AG09309 (cell line): Measurements from ENCODE around the gene SLC12A6.
"Not testable (repeated sequence)": the region's sequence is repeated elsewhere in the genome, so short reads cannot be mapped to it uniquely, and the experiment has no call there.

Source experiments
- DNase-seq: peaks from one replicate; pipeline ENCODE4 v3.0.0-alpha.2; 2010; ENCODE audit warnings: low read depth
- H3K4me3 ChIP-seq: 2 replicates; pipeline ENCODE4 v1.5.1; 2011; ENCODE audit warnings: mild to moderate bottlenecking, low read depth, low read length, moderate library complexity; ENCODE audit not compliant: control insufficient read depth
- CTCF ChIP-seq: IDR thresholded peaks from 2 replicates; pipeline ENCODE4 v1.5.1; 2011; ENCODE audit warnings: mild to moderate bottlenecking, low read depth, low read length, inconsistent platforms; ENCODE audit not compliant: insufficient read depth, control insufficient read depth; ENCODE audit errors: missing control alignments

Gene SLC12A6

GRCh38 chr15:34337557-34338306 is at the start of gene SLC12A6:
Gene SLC12A6, minus strand, starts transcription at chr15:34337781. Its CDS starts 1,101 bp downstream, at chr15:34336680.
- H3K4me3 ChIP-seq = peak within 1 kb of the TSS; percentile 92
- DNase-seq = peak; percentile 53
- no peak for TF ChIP-seq CTCF

GRCh38 chr15:34381829-34382521 is 44.4 kb upstream of the SLC12A6 start:
- H3K4me3 ChIP-seq, DNase-seq: not testable (repeated sequence)

- DNase-seq = not testable (repeated sequence)
Observed at GRCh38 chr15:34380491-34380890, 42.9 kb upstream of the SLC12A6 start.

GRCh38 chr15:34376856-34377255 is 39.3 kb upstream of the SLC12A6 start:
- no peak overlapping the region for H3K4me3 ChIP-seq
- no peak for TF ChIP-seq CTCF
- no peak for DNase-seq

More at GRCh38 chr15:34380491-34380890, 42.9 kb upstream of the SLC12A6 start:
- not testable (repeated sequence) for H3K4me3 ChIP-seq

GRCh38 chr15:34375541-34375940 is 38.0 kb upstream of the SLC12A6 start:
- not testable (repeated sequence) for H3K4me3 ChIP-seq, DNase-seq

GRCh38 chr15:34374816-34375215 is 37.2 kb upstream of the SLC12A6 start:
- DNase-seq = no peak
- TF ChIP-seq CTCF = no peak
- no peak overlapping the region for H3K4me3 ChIP-seq

GRCh38 chr15:34373951-34374350 is 36.4 kb upstream of the SLC12A6 start:
- no peak overlapping the region for H3K4me3 ChIP-seq
- TF ChIP-seq CTCF = no peak
- DNase-seq = no peak

- TF ChIP-seq CTCF = no peak
- H3K4me3 ChIP-seq = no peak overlapping the region
Observed at GRCh38 chr15:34370643-34371042, 33.1 kb upstream of the SLC12A6 start.

More at GRCh38 chr15:34370643-34371042, 33.1 kb upstream of the SLC12A6 start:
- no peak for DNase-seq
